Hematopoietic multipotent progenitor cell treated with erythropoietin and hydrocortisone succinate and interleukin-3 and kit ligand, for 15 days (in vitro differentiated cells): Measurements from ENCODE around the gene NLGN1.

Source experiments
- DNase-seq: peaks from one replicate; pipeline ENCODE4 v3.0.0-alpha.2; 2015; ENCODE audit warnings: low spot score

Gene NLGN1

GRCh38 chr3:173912126-173912525 is 514.6 kb downstream of the NLGN1 start:
- no peak for DNase-seq

GRCh38 chr3:173913397-173913796 is 515.9 kb downstream of the NLGN1 start:
- peak; percentile 59 for DNase-seq

GRCh38 chr3:173913974-173914421 is 516.5 kb downstream of the NLGN1 start:
- no peak for DNase-seq

GRCh38 chr3:173916799-173917198 is 519.3 kb downstream of the NLGN1 start:
- DNase-seq: no peak

GRCh38 chr3:173920386-173920785 is 522.8 kb downstream of the NLGN1 start:
- DNase-seq: no peak

GRCh38 chr3:173921732-173922131 is 524.2 kb downstream of the NLGN1 start:
- DNase-seq: no peak

GRCh38 chr3:173923204-173923603 is 525.7 kb downstream of the NLGN1 start:
- DNase-seq: no peak

GRCh38 chr3:173930251-173930650 is 532.7 kb downstream of the NLGN1 start:
- DNase-seq: no peak

- DNase-seq: no peak
These were observed 535.1 kb downstream of the NLGN1 start for GRCh38 chr3:173932624-173933023.

- DNase-seq: no peak
These were observed 535.6 kb downstream of the NLGN1 start for GRCh38 chr3:173933113-173933512.

GRCh38 chr3:173936316-173936715 is 538.8 kb downstream of the NLGN1 start:
- no peak for DNase-seq

- DNase-seq: no peak
These were observed 540.6 kb downstream of the NLGN1 start for GRCh38 chr3:173938159-173938558.

GRCh38 chr3:173938616-173939015 is 541.1 kb downstream of the NLGN1 start:
- DNase-seq: no peak

- DNase-seq: no peak
These were observed 541.8 kb downstream of the NLGN1 start for GRCh38 chr3:173939331-173939730.

- no peak for DNase-seq
These were observed 545.7 kb downstream of the NLGN1 start for GRCh38 chr3:173943264-173943663.

GRCh38 chr3:173945170-173945569 is 547.6 kb downstream of the NLGN1 start:
- DNase-seq: no peak

GRCh38 chr3:173945806-173946205 is 548.3 kb downstream of the NLGN1 start:
- no peak for DNase-seq

GRCh38 chr3:173954647-173955046 is 557.1 kb downstream of the NLGN1 start:
- DNase-seq: no peak

GRCh38 chr3:173957646-173958045 is 560.1 kb downstream of the NLGN1 start:
- no peak for DNase-seq

- no peak for DNase-seq
These were observed 561.3 kb downstream of the NLGN1 start for GRCh38 chr3:173958805-173959204.

GRCh38 chr3:173970281-173970680 is 572.7 kb downstream of the NLGN1 start:
- no peak for DNase-seq

GRCh38 chr3:173976281-173976680 is 578.7 kb downstream of the NLGN1 start:
- no peak for DNase-seq

- no peak for DNase-seq
These were observed 580.2 kb downstream of the NLGN1 start for GRCh38 chr3:173977747-173978146.

GRCh38 chr3:173983343-173983742 is 585.8 kb downstream of the NLGN1 start:
- no peak for DNase-seq

- DNase-seq: no peak
These were observed 589.4 kb downstream of the NLGN1 start for GRCh38 chr3:173986861-173987410.
